ENCODE measurements around the gene SPATA6L. TPM values are rescaled to one million over a fixed set of nuclear protein-coding genes. Genes with fewer than 3 reads are reported as not detected.
"Not testable (repeated sequence)": the region's sequence is repeated elsewhere in the genome, so short reads cannot be mapped to it uniquely, and the experiment has no call there.

Gene SPATA6L
- total and polyA plus RNA-seq, 12 donors: 0.55 to 8.3 (median 2.8) TPM

GRCh38 chr9:4657426-4658159, 8.7 kb downstream of the SPATA6L start:
- WGBS, 4 donors: 89 to 96% (median 93%) methylated on average over 4 of the region's 4 CpGs
- Histone ChIP-seq H3K27ac (no peak overlapping the region), H3K4me1 (replicated peaks in 1 of 2) (no peaks in the 10 kb centered on the region), H3K9me3 (replicated peaks in 1 of 3) (no peaks in the 10 kb centered on the region), H3K4me3 (no peak overlapping the region), H3K27me3 (no peaks in the 10 kb centered on the region), H3K36me3 (replicated peaks in 1 of 2) (no peaks in the 10 kb centered on the region)
- intact Hi-C loops (cut with DNase I): no loop called here
- no peak for DNase-seq
- no peak for TF ChIP-seq CTCF (IDR thresholded peaks at IDR 0.05)
- no peak for TF ChIP-seq POLR2A (IDR thresholded peaks at IDR 0.05)

- Histone ChIP-seq H3K9me3 (replicated peaks in 1 of 3) (no peaks in the 10 kb centered on the region), H3K4me1 (replicated peaks in 1 of 2) (no peaks in the 10 kb centered on the region), H3K4me3 (no peak overlapping the region), H3K36me3 (replicated peaks in 1 of 2) (no peaks in the 10 kb centered on the region), H3K27me3 (no peaks in the 10 kb centered on the region), H3K27ac (no peak overlapping the region)
- WGBS, 4 donors: 78 to 95% (median 87%) methylated on average over 3 of the region's 3 CpGs
- no peak for TF ChIP-seq POLR2A (IDR thresholded peaks at IDR 0.05)
- no peak for TF ChIP-seq CTCF (IDR thresholded peaks at IDR 0.05)
- no peak for DNase-seq
- intact Hi-C loops (cut with DNase I): no loop called here
Observed at GRCh38 chr9:4656621-4657020, 9.7 kb downstream of the SPATA6L start.

- H3K27me3 ChIP-seq; H3K4me1 ChIP-seq (replicated peaks in 1 of 2); intact Hi-C loops (cut with DNase I); H3K36me3 ChIP-seq (replicated peaks in 1 of 2); H3K27ac ChIP-seq; DNase-seq; H3K9me3 ChIP-seq (replicated peaks in 1 of 3); H3K4me3 ChIP-seq: not testable (repeated sequence)
- 84 to 94% (median 89%) methylated on average over 3 of the region's 3 CpGs for WGBS, 4 donors
Observed at GRCh38 chr9:4656196-4656595, 10.1 kb downstream of the SPATA6L start.

GRCh38 chr9:4654538-4654937, 11.7 kb downstream of the SPATA6L start:
- TF ChIP-seq CTCF (IDR thresholded peaks at IDR 0.05): no peak
- no peak for TF ChIP-seq POLR2A (IDR thresholded peaks at IDR 0.05)
- Histone ChIP-seq H3K4me3 (no peak overlapping the region), H3K36me3 (replicated peaks in 1 of 2) (no peaks in the 10 kb centered on the region), H3K27ac (no peak overlapping the region), H3K4me1 (replicated peaks in 1 of 2) (no peaks in the 10 kb centered on the region), H3K27me3 (no peaks in the 10 kb centered on the region), H3K9me3 (replicated peaks in 1 of 3) (no peaks in the 10 kb centered on the region)
- no peak for DNase-seq
- WGBS, 4 donors: 81 to 98% (median 88%) methylated on average over 8 to 10 of the region's 10 CpGs
- intact Hi-C loops (cut with DNase I): no loop called here

DNA sequence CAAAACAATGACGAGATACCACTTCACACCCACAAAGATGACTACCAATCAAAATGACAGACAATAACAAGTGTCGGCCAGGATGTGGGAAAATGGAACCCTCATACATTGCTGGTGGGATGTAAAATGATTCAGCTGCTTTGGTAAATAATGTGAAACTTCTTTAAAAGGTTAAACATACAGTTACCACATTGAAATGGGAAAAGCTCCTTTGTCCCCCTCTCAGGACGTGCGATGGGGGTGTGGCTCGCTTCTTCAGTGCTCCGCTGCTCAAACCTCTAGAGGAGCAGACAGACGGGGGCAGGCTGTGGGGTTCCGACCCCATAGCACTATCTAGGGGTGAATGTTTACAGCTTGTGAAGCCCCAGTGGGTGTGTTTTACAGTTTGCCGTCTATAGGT, 12.2 kb downstream of the SPATA6L start:
- intact Hi-C loops (cut with DNase I): no loop called here
- Histone ChIP-seq H3K4me3 (no peak overlapping the region), H3K27ac (no peak overlapping the region), H3K36me3 (replicated peaks in 1 of 2) (no peaks in the 10 kb centered on the region), H3K27me3 (no peaks in the 10 kb centered on the region), H3K4me1 (replicated peaks in 1 of 2) (no peaks in the 10 kb centered on the region), H3K9me3 (replicated peaks in 1 of 3) (no peaks in the 10 kb centered on the region)
- WGBS, 4 donors: 87 to 91% (median 89%) methylated on average over 9 of the region's 9 CpGs
- DNase-seq: no peak
- TF ChIP-seq POLR2A (IDR thresholded peaks at IDR 0.05) (no peak), CTCF (IDR thresholded peaks at IDR 0.05) (no peak)
